HG03457 (cell line): ENCODE measurements around the gene ZNF316.
"Not testable (repeated sequence)": the region's sequence is repeated elsewhere in the genome, so short reads cannot be mapped to it uniquely, and the experiment has no call there.

Experiments
- ATAC-seq: cut with Tn5 transposase; IDR thresholded peaks from one replicate; pipeline ENCODE4 v1.9.1; 2021; ENCODE audit warnings: moderate number of reproducible peaks; ENCODE audit not compliant: unreplicated experiment

The ZNF316 gene

DNA sequence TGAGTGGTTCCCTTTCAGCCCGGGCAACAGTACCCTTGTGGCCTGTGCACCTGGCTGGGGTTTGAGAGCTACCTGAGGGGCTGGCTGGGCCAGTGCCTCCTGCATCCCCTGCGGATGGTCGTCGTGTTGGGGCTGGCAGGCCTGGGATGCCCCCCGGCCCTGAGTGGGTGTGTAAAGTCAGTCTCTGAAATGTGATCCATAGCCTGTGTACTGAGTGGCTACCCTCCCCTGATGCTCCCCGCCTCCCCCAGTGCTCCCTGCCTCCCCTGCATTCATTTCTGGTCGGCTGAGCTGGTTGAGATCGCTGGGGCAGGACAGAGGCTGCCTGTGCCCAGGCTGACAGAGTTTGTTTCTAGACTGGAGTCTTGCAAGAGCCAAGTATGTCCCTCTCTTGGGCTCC lies 9.3 kb downstream of the ZNF316 start:
- ATAC-seq, result no peak

DNA sequence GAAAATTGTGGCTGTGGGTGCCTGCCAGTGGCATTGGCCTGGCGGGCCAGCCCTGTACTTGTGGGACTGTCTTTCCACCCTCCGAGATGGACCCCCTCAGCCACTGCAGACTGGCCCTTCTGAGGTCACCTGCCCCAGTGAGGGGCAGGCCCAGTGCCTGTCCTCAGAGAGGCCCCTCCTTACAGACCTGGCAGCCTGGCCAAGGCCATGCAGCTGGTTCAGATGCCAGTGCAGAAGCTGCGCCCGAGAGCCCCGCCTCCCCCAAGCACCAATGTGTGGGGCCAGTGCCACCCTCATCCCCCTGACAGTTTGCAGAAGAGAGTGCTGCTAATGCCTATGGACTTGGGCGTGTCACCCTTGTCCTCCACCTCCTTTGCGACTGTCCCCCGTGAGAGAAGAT lies 10.0 kb downstream of the ZNF316 start:
- ATAC-seq, result no peak

DNA sequence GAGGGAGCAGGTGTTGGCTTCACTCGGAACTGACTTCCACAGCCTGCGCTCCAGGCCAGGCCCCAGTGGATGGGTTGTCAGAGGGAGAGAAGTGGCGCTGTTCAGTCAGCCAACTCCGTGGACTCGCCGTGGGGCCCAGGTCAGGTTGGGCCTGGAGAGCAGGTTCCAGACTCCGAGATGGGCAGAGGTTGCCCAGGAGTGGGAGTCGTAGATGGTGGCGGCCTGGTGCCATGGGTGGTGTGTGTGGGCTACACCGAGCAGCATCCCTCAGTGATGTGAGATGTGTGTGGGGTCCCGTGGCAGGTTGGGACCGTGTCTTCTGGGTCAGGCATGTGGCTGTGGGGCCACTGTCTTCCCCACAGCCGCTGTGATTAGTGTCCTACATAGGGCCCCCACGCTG lies 10.4 kb downstream of the ZNF316 start:
- no peak for ATAC-seq

DNA sequence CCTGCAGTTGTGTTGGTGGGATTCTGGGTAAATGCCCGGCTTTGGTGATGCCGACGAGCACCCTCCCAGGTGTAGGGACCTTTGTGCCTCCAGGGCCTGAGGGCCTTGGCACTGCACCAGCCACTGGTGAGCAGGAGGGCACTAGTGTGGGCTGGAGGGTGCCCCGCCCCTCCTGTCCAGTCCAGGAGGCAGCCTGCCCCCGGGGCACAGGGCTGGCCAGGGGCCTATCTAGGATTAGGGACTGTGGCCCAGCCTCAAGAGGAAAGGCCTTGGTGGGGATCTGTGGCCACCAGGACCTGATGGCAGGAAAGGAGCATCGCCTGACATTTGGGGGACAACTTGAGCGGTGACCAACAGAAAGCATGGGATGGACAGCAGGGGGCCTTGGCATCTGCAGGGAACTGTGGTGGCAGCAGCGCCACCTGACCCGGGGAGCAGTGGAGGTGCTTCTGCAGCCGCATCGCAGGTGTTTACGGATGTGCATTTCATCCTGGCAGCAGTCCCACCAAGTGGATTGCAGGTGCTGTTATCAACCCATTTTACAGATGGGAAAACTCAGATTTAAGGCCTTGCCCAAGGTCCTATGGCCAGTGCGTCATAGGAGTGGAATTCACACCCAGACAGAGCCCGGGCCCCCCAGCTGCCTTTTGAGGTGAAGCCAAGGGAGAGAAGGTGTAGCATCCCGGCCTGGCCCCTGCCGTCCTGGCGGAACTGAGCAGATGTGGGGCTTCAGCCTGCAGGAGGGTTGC lies 11.1 kb downstream of the ZNF316 start:
- no peak for ATAC-seq

DNA sequence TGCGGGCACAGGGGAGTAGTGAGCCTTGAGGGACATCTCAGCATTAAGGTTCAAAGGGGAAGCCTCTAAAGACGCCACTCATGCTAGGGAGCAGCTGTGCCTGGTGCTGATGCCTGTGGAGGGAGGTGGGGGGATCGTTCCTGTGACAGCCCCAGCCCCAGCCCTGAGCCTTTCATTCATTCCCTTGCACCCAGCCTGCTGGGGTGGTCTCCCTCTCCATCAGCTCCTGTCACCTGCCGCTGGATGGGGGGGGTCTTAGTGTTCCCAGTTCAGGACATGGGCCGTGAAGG lies 11.6 kb downstream of the ZNF316 start:
- ATAC-seq, result no peak

DNA sequence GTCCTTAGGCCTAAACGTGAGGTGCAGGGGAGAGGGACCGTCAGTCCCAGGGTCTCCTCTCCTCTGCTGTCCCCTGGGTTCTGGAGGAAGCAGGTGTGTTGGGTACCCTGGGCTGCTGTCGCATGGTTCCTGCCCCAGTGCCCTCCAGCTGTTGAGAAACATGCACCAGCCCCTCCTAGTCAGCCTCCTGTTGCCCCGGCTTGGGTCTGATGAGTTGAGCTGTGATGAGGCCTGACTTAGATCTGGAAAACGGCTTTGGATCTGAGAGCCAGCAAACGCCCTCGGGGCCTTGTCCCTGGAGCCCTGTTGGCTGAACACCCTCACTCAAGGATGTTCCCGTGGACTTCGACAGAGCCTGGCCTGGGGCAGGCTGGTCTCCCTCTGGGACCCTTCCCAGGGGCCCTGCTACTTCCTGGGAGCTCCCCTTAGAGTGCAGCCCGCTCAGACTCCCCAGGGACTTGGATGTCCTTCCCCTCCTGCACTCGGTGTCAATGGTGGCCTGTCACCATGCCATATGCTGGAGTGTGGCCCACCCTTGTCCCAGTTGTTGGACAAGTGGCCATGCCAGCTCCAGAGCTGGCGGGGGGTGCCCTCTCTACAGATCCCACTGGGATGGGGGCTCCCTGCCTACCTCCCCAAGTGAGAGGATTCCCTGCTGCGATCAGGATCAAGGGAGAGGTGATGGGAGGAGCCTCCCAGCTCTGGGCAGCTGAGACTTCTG lies 12.3 kb downstream of the ZNF316 start:
- no peak for ATAC-seq

DNA sequence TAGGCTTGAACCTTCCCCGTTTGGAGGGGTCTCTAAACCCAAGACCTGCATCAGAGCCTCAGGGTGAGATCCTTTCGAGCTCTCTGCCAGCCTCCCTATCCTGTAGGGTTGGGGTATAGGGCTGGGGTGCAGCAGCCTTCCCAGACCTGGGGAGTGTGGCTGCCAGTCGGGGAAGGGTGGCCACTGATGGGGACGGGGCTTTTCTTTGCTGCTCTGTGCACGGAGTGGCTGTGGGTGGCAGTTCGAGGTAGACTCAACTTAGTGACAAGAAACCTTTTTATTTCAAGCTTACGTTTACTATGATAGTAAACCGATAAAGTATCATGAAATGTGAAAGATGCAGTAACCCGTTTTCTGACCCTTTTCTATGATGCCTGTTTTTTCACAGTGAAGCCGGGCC lies 13.0 kb downstream of the ZNF316 start:
- no peak for ATAC-seq

DNA sequence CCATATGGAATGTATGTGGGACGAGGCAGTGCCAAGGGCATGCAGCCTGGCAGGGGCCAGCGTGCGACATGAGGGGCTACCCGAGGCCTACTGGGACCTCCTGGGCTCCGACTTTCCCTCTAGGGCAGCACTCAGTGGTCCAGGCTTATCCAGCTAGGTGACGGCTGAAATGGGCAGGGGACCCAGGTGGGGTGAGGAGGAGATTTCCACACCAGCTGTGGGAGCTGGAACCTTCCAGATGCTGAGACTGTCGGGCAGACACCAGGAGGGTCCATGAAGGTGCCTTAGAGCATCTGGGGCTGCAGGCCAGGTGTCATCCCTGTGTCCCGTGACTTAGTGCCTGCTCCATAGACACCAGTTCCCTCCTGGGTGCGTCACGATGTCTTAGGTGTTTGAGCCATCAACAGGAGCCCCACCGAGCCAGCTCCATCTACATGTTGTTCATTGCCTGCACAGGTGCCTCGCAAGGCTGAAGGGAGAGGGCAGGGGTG lies 13.4 kb downstream of the ZNF316 start:
- no peak for ATAC-seq

DNA sequence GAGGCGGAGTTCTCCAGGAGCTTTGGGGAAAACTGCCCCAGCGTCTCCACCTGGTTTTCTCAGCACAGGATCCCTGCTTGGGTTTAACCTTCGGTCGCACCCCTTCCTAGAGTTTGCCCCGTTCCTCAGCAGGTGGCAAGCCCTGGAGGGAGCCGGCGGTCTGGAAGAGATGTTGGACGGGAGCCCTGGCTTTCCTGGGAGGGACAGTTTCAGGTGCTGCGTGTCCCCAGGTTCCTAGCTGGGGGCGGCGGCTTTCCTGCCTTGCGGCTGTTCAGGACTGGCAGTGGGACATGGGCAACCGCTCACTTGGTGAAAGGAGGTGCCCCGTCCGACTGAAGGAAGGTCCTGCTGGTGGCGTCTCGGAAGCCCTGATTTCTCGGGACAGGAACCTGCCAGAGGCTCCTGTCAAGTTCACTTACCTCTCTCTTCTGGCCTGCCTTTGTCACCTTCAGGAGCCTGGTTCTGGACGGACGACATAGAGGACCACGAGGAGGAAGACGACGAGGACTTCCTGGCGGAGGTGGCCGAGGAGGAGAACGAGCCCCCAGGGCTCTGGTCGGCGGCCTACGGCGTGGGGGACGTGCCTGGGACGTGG lies 14.8 kb downstream of the ZNF316 start:
- no peak for ATAC-seq

DNA sequence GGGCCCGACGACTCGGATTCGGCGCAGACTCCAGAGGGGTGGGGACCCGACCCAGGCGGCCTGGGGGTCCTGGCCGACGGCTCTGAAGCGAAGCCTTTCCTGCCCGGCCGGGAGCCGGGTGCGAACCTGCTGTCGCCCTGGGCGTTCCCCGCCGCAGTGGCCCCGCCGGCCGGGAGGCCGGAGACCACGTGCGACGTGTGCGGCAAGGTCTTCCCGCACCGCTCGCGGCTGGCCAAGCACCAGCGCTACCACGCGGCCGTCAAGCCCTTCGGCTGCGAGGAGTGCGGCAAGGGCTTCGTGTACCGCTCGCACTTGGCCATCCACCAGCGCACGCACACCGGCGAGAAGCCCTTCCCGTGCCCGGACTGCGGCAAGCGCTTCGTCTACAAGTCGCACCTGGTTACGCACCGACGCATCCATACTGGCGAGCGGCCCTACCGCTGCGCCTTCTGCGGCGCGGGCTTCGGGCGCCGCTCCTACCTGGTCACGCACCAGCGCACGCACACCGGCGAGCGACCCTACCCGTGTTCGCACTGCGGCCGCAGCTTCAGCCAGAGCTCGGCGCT lies 15.4 kb downstream of the ZNF316 start:
- no peak for ATAC-seq

DNA sequence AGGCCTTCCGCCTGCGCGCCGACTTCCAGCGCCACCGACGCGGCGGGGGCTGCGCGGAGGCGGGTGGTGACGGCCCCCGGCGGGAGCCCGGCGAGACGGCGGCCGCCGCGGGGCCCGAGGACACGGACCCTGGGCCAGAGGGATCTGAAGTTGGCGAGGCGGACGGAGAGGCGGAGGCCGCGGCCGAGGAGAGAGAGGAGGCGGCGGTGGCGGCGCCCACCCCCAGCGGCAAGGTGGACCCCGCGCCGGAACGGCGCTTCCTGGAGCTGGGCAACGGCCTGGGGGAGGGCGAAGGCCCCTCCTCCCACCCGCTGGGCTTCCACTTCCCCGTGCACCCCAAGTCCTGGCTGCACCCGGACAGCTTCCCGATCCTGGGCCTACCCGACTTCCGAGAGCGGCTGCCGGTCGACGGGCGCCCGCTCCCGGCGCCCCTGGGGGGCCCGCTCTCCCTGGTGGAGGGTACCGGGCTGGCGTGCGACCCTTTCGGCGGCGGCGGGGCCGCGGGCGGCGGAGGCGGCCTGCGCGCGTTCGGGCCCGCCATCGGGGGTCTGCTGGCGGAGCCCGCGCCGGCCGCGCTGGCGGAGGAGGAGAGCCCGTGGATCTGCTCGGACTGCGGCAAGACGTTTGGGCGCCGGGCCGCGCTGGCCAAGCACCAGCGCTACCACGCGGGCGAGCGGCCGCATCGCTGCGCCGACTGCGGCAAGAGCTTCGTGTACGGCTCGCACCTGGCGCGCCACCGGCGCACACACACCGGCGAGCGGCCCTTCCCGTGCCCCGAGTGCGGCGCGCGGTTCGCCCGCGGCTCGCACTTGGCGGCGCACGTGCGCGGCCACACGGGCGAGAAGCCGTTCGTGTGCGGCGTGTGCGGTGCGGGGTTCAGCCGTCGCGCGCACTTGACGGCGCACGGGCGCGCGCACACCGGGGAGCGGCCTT lies 16.2 kb downstream of the ZNF316 start:
- no peak for ATAC-seq

DNA sequence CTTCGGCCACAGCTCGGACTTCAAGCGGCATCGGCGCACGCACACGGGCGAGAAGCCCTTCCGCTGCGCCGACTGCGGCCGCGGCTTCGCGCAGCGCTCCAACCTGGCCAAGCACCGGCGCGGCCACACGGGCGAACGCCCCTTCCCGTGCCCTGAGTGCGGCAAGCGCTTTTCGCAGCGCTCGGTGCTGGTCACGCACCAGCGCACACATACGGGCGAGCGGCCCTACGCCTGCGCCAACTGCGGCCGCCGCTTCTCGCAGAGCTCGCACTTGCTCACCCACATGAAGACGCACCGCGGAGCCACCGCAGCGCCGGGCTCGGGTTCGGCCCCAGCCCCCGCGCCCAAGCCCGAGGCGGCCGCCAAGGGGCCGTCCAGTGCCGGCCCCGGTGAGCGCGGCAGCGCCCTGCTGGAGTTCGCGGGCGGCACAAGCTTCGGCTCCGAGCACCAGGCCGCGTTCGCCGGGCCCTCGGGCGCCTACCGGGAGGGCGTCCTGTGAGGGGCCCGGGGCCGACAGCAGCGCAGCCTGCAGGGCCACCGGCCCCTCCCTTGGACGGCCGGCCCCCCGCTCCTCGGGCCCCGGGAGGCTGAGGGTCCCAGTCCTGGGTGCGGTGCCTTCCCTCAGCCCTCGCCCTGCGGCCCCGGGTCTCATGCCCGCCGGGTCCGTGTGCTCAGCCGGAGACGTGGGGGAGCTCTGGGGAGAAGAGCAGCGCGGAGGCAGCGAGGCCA lies 17.2 kb downstream of the ZNF316 start:
- no peak for ATAC-seq

DNA sequence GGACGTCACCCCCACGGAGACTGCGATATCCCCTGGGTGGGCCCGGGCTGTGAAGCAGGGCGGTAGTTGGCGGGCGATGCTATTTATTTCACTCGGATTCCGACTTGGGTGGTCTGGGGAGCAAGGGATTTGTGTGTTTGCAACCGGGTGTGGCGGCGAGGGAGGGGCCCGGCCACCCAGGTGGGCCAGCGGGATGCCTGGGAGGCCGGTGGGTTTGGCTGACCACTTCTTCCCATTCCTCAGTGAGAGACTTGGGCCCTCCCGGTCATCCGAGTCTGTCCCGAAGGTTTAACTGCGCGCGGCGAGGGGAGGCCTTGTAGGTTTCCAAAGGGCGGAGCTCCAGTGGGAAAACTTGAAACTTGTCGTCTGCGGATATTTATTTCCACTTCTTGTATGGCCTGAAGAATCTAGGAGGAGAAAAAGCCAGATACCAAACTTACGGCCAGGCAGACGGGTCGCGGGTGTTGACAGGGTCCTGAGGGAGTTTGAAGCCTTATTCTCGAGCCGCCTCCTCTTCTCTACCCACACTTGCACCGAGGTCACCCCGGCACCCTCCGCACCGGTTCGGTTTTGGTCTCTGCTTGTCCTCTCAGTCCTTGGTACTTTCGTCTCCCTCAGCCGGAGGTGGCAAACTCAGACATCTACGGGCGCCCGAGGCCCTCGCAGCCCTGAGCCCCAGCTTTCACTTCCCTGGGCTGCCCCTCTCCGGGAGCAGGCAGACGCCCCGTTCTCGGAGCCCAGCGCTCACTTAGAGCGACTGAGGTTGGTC lies 17.9 kb downstream of the ZNF316 start:
- no peak for ATAC-seq

DNA sequence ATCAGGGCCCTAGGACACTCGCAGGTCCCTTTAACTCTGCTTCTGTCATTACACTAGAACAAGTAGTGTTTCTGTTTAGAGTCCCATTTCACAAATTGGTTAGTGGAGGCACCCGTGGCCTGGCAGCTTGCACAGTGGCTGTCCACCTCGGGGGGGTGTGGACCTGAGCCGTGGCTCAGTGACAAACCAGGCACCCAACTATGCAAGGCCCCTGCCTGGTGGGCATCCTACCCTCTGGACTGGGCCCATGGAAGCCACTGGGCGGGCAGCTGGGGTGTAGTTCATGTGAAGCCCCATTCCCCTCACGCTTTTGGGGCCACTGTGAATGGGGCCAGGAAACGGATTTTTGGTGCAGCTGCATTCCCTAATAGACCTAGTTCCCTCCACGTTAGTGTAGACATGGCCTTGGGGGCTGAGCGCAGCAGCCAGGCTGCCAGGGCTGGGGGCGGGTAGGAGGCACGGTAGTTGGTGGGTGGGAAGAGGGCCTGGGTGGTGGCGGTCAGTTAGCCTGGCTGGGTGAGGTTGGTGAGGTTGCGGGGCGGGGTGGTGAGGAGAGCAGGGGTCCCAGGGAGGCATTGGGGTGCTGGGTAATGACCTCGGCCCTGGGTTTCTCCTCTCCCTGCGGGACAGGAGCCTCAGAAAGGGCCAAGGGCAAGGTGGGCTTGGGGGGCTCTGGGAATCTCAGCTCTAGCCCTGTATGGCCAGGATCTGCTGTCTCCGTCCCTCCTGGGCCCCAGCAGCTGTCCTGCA lies 18.7 kb downstream of the ZNF316 start:
- ATAC-seq, result no peak

DNA sequence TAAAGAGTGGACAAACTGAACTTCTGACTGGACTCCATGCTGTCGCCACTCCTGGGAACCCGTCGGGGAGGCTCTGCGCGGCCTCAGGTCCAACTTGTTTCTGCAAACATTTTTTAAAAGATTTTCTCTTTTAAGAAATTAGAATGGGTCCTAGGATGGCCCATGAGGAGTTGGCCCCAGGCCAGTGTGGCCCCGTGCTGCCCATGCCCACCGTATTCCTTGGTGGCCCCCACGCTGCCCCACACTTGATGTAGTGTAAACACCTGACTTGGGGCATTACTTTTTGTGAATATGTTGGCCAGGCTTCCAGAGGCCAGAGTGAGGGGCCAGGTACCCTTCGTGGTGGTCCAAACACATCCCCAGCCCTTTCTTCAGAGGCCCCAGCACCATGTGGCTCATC lies 19.3 kb downstream of the ZNF316 start:
- no peak for ATAC-seq

DNA sequence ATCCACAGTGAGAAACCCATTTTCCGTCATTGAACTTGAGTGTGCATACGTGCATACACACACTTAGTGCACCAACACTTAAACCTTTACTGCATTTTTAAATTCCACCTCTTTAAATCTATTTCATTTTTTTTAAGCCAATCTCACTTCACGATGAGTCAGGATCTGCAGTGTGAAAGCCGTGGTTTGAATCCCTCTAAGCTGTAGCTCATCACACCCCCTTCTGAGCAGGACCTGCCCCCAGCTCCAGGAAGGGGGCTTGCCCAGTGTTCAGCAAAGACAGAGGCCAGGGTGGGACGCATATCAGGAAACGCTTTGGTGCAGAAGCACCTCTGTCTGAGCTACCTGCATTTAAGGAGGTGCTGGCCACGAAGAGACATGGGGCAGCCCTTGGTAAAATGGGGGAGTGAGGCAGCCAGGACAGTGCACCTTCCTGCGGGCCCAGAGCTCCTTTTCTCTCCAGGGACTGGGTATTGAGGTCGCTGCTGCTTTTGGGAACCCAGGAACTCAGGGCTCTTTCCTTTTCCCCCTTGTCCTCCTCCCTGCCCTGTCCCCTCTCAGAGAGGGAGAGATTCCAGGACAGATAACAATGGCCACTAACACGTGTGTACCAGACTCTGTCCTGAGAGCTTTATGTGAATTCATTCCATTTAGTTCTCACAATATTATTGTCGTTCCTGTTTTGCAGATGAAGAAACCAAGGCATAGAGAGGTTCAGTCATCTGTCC lies 21.7 kb downstream of the ZNF316 start:
- ATAC-seq, result no peak

DNA sequence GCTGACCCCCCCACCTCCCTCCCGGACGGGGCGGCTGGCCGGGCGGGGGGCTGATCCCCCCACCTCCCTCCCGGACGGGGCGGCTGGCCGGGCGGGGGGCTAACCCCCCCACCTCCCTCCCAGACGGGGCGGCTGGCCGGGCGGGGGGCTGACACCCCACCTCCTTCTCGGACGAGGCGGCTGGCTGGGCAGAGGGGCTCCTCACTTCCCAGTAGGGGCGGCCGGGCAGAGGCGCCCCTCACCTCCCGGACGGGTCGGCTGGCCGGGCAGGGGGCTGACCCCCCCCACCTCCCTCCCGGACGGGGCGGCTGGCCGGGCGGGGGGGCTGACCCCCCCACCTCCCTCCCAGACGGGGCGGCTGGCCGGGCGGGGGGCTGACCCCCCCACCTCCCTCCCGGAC lies 33.7 kb downstream of the ZNF316 start:
- not testable (repeated sequence) for ATAC-seq

DNA sequence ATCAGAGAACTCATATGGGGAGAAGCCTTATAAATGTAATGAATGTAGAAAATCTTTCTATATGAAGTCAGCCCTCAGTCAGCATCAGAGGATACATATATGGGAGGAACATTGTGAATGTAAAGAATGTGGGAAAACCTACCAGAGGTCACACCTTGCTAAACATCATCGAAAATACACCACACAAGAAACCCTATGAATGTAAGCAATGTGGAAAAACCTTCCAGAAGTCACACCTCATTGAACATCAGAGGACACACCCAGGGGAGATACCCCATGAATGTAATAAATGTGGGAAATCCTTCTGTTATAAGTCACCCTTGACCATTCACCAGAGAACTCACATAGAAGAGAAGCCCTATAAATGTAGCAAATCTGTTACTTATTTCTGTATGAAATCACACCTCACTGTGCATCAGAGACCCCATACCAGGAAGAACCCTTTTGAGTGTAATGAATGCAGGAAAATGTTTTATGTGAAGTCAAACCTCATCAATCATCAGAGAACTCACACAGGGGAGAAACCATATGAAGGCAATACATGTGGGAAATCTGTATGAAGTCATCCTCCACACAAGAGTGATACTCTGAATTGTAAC lies 38.8 kb downstream of the ZNF316 start:
- ATAC-seq, result no peak
